Glutamatergic neuron (in vitro differentiated cells): ENCODE data around the gene ANXA6. TPM values are rescaled to one million over a fixed set of nuclear protein-coding genes. Genes with fewer than 3 reads are reported as not detected.
A peak's percentile ranks its signal among the peaks of the same experiment; 100 is the strongest.

Experiments used
- DNase-seq: peaks from one replicate; pipeline ENCODE4 v3.0.0; 2022
- H3K27ac Mint-ChIP-seq: one replicate; pipeline ENCODE4 v1.8.0; 2020; ENCODE audit warnings: mild to moderate bottlenecking, mixed read lengths, inconsistent platforms; ENCODE audit not compliant: unreplicated experiment
- H3K27me3 Mint-ChIP-seq: one replicate; pipeline ENCODE4 v1.8.0; 2020; ENCODE audit warnings: mild to moderate bottlenecking, moderate library complexity, mixed read lengths, inconsistent platforms; ENCODE audit not compliant: unreplicated experiment
- H3K36me3 Mint-ChIP-seq: one replicate; pipeline ENCODE4 v1.8.0; 2020; ENCODE audit warnings: mild to moderate bottlenecking, mixed read lengths, inconsistent platforms; ENCODE audit not compliant: unreplicated experiment
- H3K4me1 Mint-ChIP-seq: one replicate; pipeline ENCODE4 v1.8.0; 2020; ENCODE audit warnings: mild to moderate bottlenecking, low read depth, mixed read lengths, inconsistent platforms; ENCODE audit not compliant: unreplicated experiment
- H3K4me3 Mint-ChIP-seq: one replicate; pipeline ENCODE4 v1.8.0; 2020; ENCODE audit warnings: mild to moderate bottlenecking, mixed read lengths, inconsistent platforms; ENCODE audit not compliant: unreplicated experiment
- H3K9me3 Mint-ChIP-seq: one replicate; pipeline ENCODE4 v1.8.0; 2020; ENCODE audit warnings: mild to moderate bottlenecking, moderate library complexity, mixed read lengths, inconsistent platforms; ENCODE audit not compliant: unreplicated experiment
- CTCF ChIP-seq: fragments of 200-600 bp; sonication (generic); IDR thresholded peaks from one replicate; pipeline ENCODE4 v1.5.0; 2021; ENCODE audit not compliant: partially characterized antibody, unreplicated experiment
- total RNA-seq: library from RNA; stranded (reverse); fragmentation: NEBNext Ultra II Directional; extraction: Animal tissue kit (Norgen Biotek cat#: 25700); gene quantifications from one replicate; pipeline ENCODE4 v1.2.1, GENCODE V29; 2021; ENCODE audit not compliant: unreplicated experiment

Gene ANXA6
- total RNA-seq, 1 donor from 2014 or later, result 143 TPM

GRCh38 chr5:151096001-151096373 lies 61.6 kb downstream of the ANXA6 start:
- peaks cover 20% of the 10 kb centered on the region for H3K9me3 Mint-ChIP-seq

GRCh38 chr5:151095341-151096000 lies 62.1 kb downstream of the ANXA6 start:
- Mint-ChIP-seq H3K27ac (peak overlapping the region; percentile 81), H3K4me1 (peaks cover 20% of the 10 kb centered on the region), H3K9me3 (peaks cover 20% of the 10 kb centered on the region), H3K36me3 (no peaks in the 10 kb centered on the region), H3K27me3 (peaks cover 13% of the 10 kb centered on the region), H3K4me3 (peak overlapping the region; percentile 82)
- DNase-seq, result peak; percentile 45
- TF ChIP-seq CTCF, result no peak

More at GRCh38 chr5:151096001-151096373, 61.6 kb downstream of the ANXA6 start:
- H3K4me1 Mint-ChIP-seq, result peaks cover 20% of the 10 kb centered on the region
- TF ChIP-seq CTCF, result no peak
- H3K27ac Mint-ChIP-seq, result peak overlapping the region; percentile 81
- H3K27me3 Mint-ChIP-seq, result peaks cover 11% of the 10 kb centered on the region
- no peaks in the 10 kb centered on the region for H3K36me3 Mint-ChIP-seq
- DNase-seq, result no peak
- H3K4me3 Mint-ChIP-seq, result peak overlapping the region; percentile 82

- H3K27me3 Mint-ChIP-seq, result peaks cover 13% of the 10 kb centered on the region
- TF ChIP-seq CTCF, result no peak
- H3K36me3 Mint-ChIP-seq, result no peaks in the 10 kb centered on the region
- peak overlapping the region; percentile 22 for H3K27ac Mint-ChIP-seq
- H3K4me1 Mint-ChIP-seq, result peaks cover 20% of the 10 kb centered on the region
- H3K4me3 Mint-ChIP-seq, result no peak overlapping the region
- no peak for DNase-seq
- H3K9me3 Mint-ChIP-seq, result peaks cover 20% of the 10 kb centered on the region
Observed at GRCh38 chr5:151094852-151095245, 62.7 kb downstream of the ANXA6 start.

- H3K36me3 Mint-ChIP-seq, result no peaks in the 10 kb centered on the region
- peaks cover 20% of the 10 kb centered on the region for H3K4me1 Mint-ChIP-seq
- H3K27me3 Mint-ChIP-seq, result peaks cover 11% of the 10 kb centered on the region
- H3K4me3 Mint-ChIP-seq, result no peak overlapping the region
- no peak for TF ChIP-seq CTCF
- DNase-seq, result no peak
- H3K27ac Mint-ChIP-seq, result no peak overlapping the region
- H3K9me3 Mint-ChIP-seq, result peaks cover 20% of the 10 kb centered on the region
Observed at GRCh38 chr5:151094030-151094851, 63.3 kb downstream of the ANXA6 start.

- no peak overlapping the region for H3K4me3 Mint-ChIP-seq
- no peaks in the 10 kb centered on the region for H3K36me3 Mint-ChIP-seq
- peak overlapping the region; percentile 35 for H3K27ac Mint-ChIP-seq
- TF ChIP-seq CTCF, result no peak
- no peak for DNase-seq
- peaks cover 20% of the 10 kb centered on the region for H3K4me1 Mint-ChIP-seq
- peaks cover 14% of the 10 kb centered on the region for H3K27me3 Mint-ChIP-seq
- peaks cover 15% of the 10 kb centered on the region for H3K9me3 Mint-ChIP-seq
Observed at GRCh38 chr5:151093476-151093889, 64.1 kb downstream of the ANXA6 start.
